ENCODE results near the gene IQCN.

- no peak for TF ChIP-seq CTCF (IDR thresholded peaks at IDR 0.05; ENCODE audit: borderline replicate concordance, extremely low read depth, low read length, poor library complexity, severe bottlenecking)
- no peak for TF ChIP-seq EZH2 (IDR thresholded peaks at IDR 0.05; ENCODE audit: borderline replicate concordance, low read depth, low read length, severe bottlenecking)
Observed at GRCh38 chr19:18286973-18287635, 12.9 kb upstream of the IQCN start.

Data from DND-41 (cell line).